ENCODE measurements around the gene IFITM1.

The IFITM1 gene

GRCh38 chr11:289398-289711 lies 24.5 kb upstream of the IFITM1 start:
- peaks cover 4% of the 10 kb centered on the region for H3K27me3 ChIP-seq (replicated peaks)
- H3K27ac ChIP-seq, result no peak overlapping the region
- no peak for DNase-seq
- in situ Hi-C loops (cut with HindIII; ENCODE audit: low pct_ligation_motif_present, low sequenced_read_pairs), result no loop called here
- TF ChIP-seq, protein P1, sequence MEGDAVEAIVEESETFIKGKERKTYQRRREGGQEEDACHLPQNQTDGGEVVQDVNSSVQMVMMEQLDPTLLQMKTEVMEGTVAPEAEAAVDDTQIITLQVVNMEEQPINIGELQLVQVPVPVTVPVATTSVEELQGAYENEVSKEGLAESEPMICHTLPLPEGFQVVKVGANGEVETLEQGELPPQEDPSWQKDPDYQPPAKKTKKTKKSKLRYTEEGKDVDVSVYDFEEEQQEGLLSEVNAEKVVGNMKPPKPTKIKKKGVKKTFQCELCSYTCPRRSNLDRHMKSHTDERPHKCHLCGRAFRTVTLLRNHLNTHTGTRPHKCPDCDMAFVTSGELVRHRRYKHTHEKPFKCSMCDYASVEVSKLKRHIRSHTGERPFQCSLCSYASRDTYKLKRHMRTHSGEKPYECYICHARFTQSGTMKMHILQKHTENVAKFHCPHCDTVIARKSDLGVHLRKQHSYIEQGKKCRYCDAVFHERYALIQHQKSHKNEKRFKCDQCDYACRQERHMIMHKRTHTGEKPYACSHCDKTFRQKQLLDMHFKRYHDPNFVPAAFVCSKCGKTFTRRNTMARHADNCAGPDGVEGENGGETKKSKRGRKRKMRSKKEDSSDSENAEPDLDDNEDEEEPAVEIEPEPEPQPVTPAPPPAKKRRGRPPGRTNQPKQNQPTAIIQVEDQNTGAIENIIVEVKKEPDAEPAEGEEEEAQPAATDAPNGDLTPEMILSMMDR (IDR thresholded peaks at IDR 0.05; ENCODE audit: low read depth, low read length, missing control alignments), result no peak
- H3K36me3 ChIP-seq (replicated peaks), result no peaks in the 10 kb centered on the region
- H3K4me3 ChIP-seq (ENCODE audit: low read depth, low read length), result peak overlapping the region; percentile 34

GRCh38 chr11:289712-290620 lies 23.9 kb upstream of the IFITM1 start:
- in situ Hi-C loops (cut with HindIII; ENCODE audit: low pct_ligation_motif_present, low sequenced_read_pairs), result no loop called here

DNA sequence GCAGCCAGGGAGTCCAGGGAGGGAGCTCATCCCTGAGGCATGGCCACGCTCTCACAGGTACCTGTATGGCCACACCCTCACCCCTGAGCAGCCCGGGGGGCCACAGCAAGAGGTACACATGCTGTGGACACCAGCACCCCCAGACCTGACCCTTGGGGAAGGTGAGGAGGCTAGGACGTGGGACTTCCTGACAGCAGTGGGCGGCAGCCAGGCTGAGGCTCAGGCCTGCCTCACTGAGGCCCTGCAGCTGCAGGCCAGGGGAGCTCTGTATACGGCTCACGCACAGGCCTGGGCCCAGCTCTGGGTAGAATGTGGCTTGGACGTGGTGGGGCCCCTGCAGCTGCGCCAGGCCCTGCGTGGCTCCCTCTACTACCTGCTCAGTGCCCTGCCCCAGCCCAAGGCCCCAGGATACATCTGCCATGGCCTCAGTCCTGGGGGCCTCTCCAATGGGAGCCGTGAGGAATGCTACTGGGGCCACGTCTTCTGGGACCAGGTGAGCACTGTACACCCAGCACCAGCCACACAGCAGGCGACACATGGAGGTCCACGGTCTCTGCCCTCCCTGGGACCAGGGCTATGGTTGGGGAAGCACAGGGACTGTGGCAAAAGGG lies 23.1 kb upstream of the IFITM1 start:
- in situ Hi-C loops (cut with HindIII; ENCODE audit: low pct_ligation_motif_present, low sequenced_read_pairs), result no loop called here
- no peak overlapping the region for H3K4me3 ChIP-seq (ENCODE audit: low read depth, low read length)
- H3K27me3 ChIP-seq (replicated peaks), result peaks cover 4% of the 10 kb centered on the region
- DNase-seq, result no peak
- no peak overlapping the region for H3K27ac ChIP-seq
- TF ChIP-seq, protein P1 (IDR thresholded peaks at IDR 0.05; ENCODE audit: low read depth, low read length, missing control alignments), result no peak
- H3K36me3 ChIP-seq (replicated peaks), result no peaks in the 10 kb centered on the region

More at GRCh38 chr11:289712-290620, 23.9 kb upstream of the IFITM1 start:
- DNase-seq, result no peak
- Histone ChIP-seq H3K27ac (no peak overlapping the region), H3K27me3 (replicated peaks) (peaks cover 4% of the 10 kb centered on the region), H3K4me3 (ENCODE audit: low read depth, low read length) (peak overlapping the region; percentile 34), H3K36me3 (replicated peaks) (no peaks in the 10 kb centered on the region)
- TF ChIP-seq, protein P1 (IDR thresholded peaks at IDR 0.05; ENCODE audit: low read depth, low read length, missing control alignments), result no peak

- in situ Hi-C loops (cut with HindIII; ENCODE audit: low pct_ligation_motif_present, low sequenced_read_pairs), result no loop called here
- H3K27me3 ChIP-seq (replicated peaks), result peaks cover 4% of the 10 kb centered on the region
- TF ChIP-seq, protein P1 (IDR thresholded peaks at IDR 0.05; ENCODE audit: low read depth, low read length, missing control alignments), result no peak
- H3K4me3 ChIP-seq (ENCODE audit: low read depth, low read length), result no peak overlapping the region
- DNase-seq, result no peak
- H3K36me3 ChIP-seq (replicated peaks), result no peaks in the 10 kb centered on the region
- no peak overlapping the region for H3K27ac ChIP-seq
These were observed 22.3 kb upstream of the IFITM1 start for GRCh38 chr11:291281-292210.

DNA sequence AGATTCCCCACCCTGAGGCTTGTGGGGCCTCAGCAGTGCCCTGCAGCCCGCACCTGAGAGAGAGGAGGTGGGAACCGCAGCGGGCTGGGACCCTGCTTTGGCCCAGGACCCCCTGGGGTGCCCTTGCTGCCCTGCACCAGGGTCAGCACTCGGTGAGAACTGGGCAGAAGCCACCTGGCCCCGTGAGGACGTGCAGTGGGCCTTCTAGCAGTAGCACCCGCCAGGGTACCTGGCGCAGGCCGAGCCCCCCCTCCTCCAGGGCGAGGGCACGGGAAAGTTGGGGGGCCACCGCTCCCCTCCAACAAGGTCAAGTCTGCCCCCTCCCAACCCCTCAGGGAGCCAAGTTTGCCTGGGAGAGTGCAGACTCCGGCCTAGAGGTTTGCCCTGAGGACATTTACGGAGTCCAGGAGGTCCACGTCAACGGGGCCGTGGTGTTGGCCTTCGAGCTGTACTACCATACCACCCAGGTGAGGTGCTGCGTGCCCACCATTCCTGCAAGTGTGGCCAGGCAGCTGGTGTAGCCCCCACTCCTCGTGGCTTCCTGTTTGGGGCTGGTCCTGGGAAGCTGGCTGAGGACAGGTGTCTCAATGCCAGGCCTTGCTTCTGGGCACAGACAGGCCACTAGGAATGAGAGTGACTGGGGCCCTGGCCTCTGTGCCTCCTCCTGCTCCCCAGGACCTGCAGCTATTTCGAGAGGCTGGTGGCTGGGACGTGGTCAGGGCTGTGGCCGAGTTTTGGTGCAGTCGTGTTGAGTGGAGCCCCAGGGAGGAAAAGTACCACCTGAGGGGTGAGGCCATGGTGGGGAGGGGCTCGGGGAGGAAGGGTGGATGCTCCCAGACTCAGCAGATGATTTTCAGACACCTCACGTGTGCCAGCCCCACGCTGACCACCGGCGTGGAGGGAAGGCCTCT lies 21.4 kb upstream of the IFITM1 start:
- TF ChIP-seq, protein P1 (IDR thresholded peaks at IDR 0.05; ENCODE audit: low read depth, low read length, missing control alignments), result no peak
- Histone ChIP-seq H3K4me3 (ENCODE audit: low read depth, low read length) (no peak overlapping the region), H3K27ac (no peak overlapping the region), H3K27me3 (replicated peaks) (peaks cover 4% of the 10 kb centered on the region), H3K36me3 (replicated peaks) (no peaks in the 10 kb centered on the region)
- in situ Hi-C loops (cut with HindIII; ENCODE audit: low pct_ligation_motif_present, low sequenced_read_pairs), result no loop called here
- DNase-seq, result no peak
